ENCODE results near the gene NRL. TPM values are rescaled to one million over a fixed set of nuclear protein-coding genes. Genes with fewer than 3 reads are reported as not detected.

Gene NRL
- total RNA-seq, 1 donor from 2014 or later: 1.8 TPM

DNA sequence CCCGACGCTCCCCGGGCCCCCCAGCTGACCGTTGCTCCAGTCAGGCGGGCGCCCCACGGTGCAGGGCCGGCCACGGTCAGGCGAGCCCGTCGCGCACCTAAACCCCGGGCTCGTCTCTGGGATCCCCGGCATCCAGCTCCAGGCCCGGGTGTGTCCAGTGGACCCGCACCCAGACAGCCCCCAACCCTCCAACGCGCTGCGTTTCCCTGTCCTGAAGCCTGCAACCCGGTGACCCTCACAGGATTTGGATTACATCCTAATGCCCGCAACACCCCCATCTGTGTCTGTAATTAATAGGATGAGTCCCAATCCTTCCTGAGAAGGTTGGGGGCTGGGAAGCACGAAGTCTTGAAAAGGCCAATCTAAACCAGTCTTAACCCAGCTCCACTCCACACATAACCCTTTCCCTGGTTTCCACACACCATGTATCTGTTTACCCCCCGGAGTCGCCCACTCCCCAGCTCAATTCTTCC lies 33.0 kb downstream of the NRL start:
- peaks cover 50% of the 10 kb centered on the region for H3K27me3 Mint-ChIP-seq

DNA sequence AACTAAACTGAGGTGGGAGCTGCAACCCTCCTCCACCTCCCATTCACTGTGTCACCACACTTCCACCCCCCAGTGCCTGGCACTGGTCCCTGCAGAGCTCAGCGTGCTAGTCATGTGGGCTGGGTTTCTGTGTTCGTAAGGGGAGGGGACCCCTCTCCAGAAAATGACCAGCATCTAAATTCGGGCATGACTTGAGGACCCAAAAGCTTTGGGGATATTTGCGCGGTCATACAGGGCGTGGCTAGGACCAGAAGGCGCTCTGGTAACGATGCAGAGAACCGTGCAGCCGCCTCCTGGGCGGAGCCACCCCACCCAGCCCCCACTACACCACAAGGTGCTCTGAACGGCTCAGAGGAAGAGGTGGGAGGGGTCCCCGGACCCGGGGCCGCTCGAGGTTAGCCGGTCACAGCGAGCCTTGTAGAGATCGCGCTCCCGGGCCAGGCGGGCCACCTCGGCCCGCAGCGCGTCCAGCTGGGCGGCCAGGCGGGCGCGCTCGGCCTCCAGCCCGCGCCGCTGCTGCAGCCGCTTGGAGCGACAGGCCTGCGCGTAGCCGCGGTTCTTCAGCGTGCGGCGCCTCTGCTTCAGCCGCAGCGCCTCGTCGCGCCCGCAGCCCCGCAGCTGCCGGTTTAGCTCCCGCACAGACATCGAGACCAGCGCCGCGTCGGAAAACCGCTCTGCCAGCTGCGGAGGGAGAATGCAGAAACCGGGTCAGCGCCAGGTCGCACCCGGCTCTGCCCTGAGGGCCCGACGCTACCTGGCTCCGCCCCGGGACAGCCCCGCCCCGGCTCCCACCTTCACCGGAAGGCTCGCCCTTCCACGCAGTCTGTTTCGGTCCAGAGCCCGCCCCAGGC lies 33.6 kb downstream of the NRL start:
- Mint-ChIP-seq H3K9me3 (no peaks in the 10 kb centered on the region), H3K27me3 (peaks cover 50% of the 10 kb centered on the region), H3K4me3 (peak overlapping the region; percentile 83), H3K36me3 (no peaks in the 10 kb centered on the region), H3K4me1 (ENCODE audit: unreplicated experiment) (peaks cover 22% of the 10 kb centered on the region), H3K27ac (peak overlapping the region; percentile 21)
- TF ChIP-seq, protein P1, sequence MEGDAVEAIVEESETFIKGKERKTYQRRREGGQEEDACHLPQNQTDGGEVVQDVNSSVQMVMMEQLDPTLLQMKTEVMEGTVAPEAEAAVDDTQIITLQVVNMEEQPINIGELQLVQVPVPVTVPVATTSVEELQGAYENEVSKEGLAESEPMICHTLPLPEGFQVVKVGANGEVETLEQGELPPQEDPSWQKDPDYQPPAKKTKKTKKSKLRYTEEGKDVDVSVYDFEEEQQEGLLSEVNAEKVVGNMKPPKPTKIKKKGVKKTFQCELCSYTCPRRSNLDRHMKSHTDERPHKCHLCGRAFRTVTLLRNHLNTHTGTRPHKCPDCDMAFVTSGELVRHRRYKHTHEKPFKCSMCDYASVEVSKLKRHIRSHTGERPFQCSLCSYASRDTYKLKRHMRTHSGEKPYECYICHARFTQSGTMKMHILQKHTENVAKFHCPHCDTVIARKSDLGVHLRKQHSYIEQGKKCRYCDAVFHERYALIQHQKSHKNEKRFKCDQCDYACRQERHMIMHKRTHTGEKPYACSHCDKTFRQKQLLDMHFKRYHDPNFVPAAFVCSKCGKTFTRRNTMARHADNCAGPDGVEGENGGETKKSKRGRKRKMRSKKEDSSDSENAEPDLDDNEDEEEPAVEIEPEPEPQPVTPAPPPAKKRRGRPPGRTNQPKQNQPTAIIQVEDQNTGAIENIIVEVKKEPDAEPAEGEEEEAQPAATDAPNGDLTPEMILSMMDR (conservative IDR thresholded peaks at IDR 0.05): no peak
- DNase-seq (ENCODE audit: extremely low spot score, unreplicated experiment): no peak

More for the DNA sequence above, 33.0 kb downstream of the NRL start:
- Mint-ChIP-seq H3K27ac (peak overlapping the region; percentile 49), H3K4me3 (peak overlapping the region; percentile 86), H3K4me1 (ENCODE audit: unreplicated experiment) (peaks cover 22% of the 10 kb centered on the region), H3K9me3 (no peaks in the 10 kb centered on the region), H3K36me3 (no peaks in the 10 kb centered on the region)
- TF ChIP-seq, protein P1 (conservative IDR thresholded peaks at IDR 0.05): no peak
- no peak for DNase-seq (ENCODE audit: extremely low spot score, unreplicated experiment)

DNA sequence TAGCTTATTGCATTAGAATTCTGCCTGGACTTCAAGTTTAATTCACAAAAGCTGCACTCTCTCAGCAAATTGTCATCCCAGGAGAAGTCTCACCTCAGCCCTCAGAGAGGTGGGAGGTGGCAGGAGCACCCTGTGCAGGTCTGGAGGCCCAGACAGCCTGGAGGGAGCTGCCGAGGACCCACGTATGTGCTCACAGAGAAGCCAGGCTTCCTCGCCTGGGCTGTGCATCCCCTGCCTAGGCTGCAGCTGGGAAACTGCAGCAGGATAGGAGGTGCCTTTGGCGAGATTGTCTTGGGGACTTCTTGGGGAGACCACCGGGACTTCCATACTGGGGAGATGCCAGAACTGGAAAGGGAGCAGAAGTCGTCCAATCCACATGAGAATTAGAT lies 34.6 kb downstream of the NRL start:
- no peak for DNase-seq (ENCODE audit: extremely low spot score, unreplicated experiment)
- Mint-ChIP-seq H3K4me3 (peak overlapping the region; percentile 83), H3K36me3 (no peaks in the 10 kb centered on the region), H3K27me3 (peaks cover 47% of the 10 kb centered on the region), H3K4me1 (ENCODE audit: unreplicated experiment) (peaks cover 22% of the 10 kb centered on the region), H3K27ac (no peak overlapping the region), H3K9me3 (no peaks in the 10 kb centered on the region)
- TF ChIP-seq, protein P1 (conservative IDR thresholded peaks at IDR 0.05): no peak

DNA sequence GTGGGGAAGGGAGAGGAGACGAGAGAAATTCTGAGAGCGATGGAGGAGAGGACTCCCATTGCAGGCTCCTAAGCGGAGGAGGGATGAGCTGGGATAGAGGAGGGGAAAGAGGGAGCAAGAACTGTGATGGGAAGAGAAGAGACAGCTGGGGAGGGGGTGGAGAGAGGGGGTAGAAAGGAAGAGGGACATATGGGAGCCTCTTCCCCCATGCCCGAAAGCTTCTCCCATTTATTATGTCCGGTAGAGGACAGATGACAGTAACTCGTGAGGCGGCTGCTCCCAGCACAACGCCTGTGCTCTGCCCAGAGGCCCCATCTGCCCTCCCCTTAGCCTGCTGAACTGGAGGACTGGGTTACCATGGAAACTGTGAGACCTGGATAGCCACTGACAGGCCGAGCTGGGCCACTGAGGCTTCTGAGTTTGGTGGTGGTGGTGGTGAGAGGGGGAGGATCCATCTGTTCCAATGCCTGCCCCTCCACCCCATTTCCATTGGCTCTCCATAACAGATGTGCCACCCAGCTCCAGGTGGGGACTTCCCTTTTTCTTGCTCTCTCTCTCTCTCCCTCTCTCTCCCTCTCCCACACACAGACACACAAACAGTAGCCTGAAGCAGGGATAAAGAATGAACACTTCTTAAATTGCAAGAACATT lies 35.1 kb downstream of the NRL start:
- no peaks in the 10 kb centered on the region for H3K36me3 Mint-ChIP-seq
- H3K27me3 Mint-ChIP-seq: peaks cover 44% of the 10 kb centered on the region
- H3K9me3 Mint-ChIP-seq: no peaks in the 10 kb centered on the region
- no peak overlapping the region for H3K27ac Mint-ChIP-seq
- peak overlapping the region; percentile 83 for H3K4me3 Mint-ChIP-seq
- no peak for DNase-seq (ENCODE audit: extremely low spot score, unreplicated experiment)
- peaks cover 19% of the 10 kb centered on the region for H3K4me1 Mint-ChIP-seq (ENCODE audit: unreplicated experiment)
- TF ChIP-seq, protein P1 (conservative IDR thresholded peaks at IDR 0.05): no peak

DNA sequence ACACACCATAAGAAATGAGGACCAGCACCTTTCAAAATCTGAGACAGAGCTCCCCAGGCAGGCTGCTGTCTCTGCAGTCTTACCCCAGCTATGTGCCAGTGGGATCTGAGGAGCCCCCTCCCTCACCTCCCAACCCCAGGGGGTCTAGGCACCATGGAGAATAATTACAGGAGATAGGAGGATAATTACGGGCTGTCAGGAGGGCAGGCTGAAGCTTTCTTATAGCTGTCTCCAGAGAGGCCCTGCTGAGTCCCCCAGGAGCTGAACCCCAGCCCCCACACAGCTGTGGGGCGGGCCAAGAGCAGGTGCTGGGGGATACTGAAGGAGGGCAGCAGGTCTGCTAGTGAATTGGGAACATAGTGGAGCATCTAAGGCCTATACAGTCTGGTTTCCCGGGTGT lies 36.6 kb downstream of the NRL start:
- H3K4me3 Mint-ChIP-seq: no peak overlapping the region
- peaks cover 19% of the 10 kb centered on the region for H3K4me1 Mint-ChIP-seq (ENCODE audit: unreplicated experiment)
- DNase-seq (ENCODE audit: extremely low spot score, unreplicated experiment): no peak
- H3K27me3 Mint-ChIP-seq: peaks cover 32% of the 10 kb centered on the region
- H3K36me3 Mint-ChIP-seq: no peaks in the 10 kb centered on the region
- no peaks in the 10 kb centered on the region for H3K9me3 Mint-ChIP-seq
- no peak overlapping the region for H3K27ac Mint-ChIP-seq
- TF ChIP-seq, protein P1 (conservative IDR thresholded peaks at IDR 0.05): no peak
